OCI-LY3 (cell line): ENCODE data around the gene TMEM161B.

Experiments
- EZH2phosphoT487 ChIP-seq: fragments of 200-600 bp; shearing (Covaris generic); IDR thresholded peaks from 2 replicates; pipeline ENCODE4 v1.6.1; 2018; ENCODE audit warnings: antibody characterized with exemption, mixed run types, low read depth
- TF ChIP-seq, protein P1 (sequence below): fragments of 200-600, 300-600 bp; sonication (generic); IDR thresholded peaks from 2 replicates; pipeline ENCODE4 v1.5.1; 2014; ENCODE audit warnings: antibody characterized with exemption, low read length, low read depth

DNA sequence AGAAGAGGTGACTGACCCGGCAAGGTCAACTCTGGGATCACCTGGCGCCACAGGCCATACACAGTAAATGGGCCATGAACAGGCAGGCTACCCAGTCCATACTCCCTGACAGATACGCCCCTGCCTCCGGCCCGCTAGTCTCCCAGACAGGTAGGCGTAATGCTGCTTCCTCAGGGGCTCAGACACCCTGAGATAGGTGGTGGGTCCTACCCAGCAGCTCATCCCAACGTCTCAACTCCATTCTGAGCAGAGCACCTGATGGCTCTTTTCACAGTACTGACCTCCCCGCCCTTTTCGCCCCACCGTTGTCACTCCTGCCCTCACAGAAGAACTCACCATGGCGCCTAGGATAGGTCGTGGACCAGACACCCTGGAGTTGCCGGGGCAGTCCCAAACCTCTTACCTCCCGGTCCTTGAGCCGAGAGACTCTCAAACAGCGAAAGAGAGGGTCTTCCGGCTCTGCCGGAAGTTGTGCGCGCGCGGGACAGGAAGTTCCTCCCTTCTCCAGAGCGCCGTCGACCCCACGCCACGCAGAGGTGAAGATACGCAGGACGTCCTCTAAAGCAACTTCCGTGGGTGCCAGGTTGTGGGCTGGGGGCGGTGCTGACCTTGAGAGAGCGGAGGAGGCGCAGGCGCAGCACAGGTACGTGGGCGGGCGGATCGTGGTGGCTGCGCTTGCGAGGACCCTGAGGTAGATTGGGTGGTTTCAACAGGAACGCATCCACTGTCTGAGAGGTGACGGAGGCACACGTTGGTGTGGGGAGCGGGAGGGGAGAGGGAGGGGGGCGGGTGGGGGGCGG lies at the start of gene TMEM161B:
- TF ChIP-seq, protein P1, sequence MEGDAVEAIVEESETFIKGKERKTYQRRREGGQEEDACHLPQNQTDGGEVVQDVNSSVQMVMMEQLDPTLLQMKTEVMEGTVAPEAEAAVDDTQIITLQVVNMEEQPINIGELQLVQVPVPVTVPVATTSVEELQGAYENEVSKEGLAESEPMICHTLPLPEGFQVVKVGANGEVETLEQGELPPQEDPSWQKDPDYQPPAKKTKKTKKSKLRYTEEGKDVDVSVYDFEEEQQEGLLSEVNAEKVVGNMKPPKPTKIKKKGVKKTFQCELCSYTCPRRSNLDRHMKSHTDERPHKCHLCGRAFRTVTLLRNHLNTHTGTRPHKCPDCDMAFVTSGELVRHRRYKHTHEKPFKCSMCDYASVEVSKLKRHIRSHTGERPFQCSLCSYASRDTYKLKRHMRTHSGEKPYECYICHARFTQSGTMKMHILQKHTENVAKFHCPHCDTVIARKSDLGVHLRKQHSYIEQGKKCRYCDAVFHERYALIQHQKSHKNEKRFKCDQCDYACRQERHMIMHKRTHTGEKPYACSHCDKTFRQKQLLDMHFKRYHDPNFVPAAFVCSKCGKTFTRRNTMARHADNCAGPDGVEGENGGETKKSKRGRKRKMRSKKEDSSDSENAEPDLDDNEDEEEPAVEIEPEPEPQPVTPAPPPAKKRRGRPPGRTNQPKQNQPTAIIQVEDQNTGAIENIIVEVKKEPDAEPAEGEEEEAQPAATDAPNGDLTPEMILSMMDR = no peak
- no peak for TF ChIP-seq EZH2phosphoT487
